ENCODE results near the gene ANKRD44. TPM values are rescaled to one million over a fixed set of nuclear protein-coding genes. Genes with fewer than 3 reads are reported as not detected.
A peak's percentile ranks its signal among the peaks of the same experiment; 100 is the strongest.
"Not testable (repeated sequence)": the region's sequence is repeated elsewhere in the genome, so short reads cannot be mapped to it uniquely, and the experiment has no call there.

Gene ANKRD44
- total RNA-seq, 1 donor: 80.2 TPM

GRCh38 chr2:197294260-197294659 lies 16.3 kb downstream of the ANKRD44 start:
- DNase-seq (ENCODE audit: low read depth in 2 of 3, low spot score in 2 of 3): no peak

GRCh38 chr2:197293252-197294007 lies 17.1 kb downstream of the ANKRD44 start:
- DNase-seq (ENCODE audit: low read depth in 2 of 3, low spot score in 2 of 3): peak in 1 of 3 donors; percentile 41

- DNase-seq (ENCODE audit: low read depth in 2 of 3, low spot score in 2 of 3): no peak
Measured at GRCh38 chr2:197292619-197293018, 18.0 kb downstream of the ANKRD44 start.

- not testable (repeated sequence) for DNase-seq (ENCODE audit: low read depth in 2 of 3, low spot score in 2 of 3)
Measured at GRCh38 chr2:197287596-197287932, 23.0 kb downstream of the ANKRD44 start.

- DNase-seq (ENCODE audit: low read depth in 2 of 3, low spot score in 2 of 3): peak in 1 of 3 donors; percentile 43
Measured at GRCh38 chr2:197286805-197287595, 23.6 kb downstream of the ANKRD44 start.

- DNase-seq (ENCODE audit: low read depth in 2 of 3, low spot score in 2 of 3): no peak
Measured at GRCh38 chr2:197285361-197285760, 25.2 kb downstream of the ANKRD44 start.

GRCh38 chr2:197284956-197285355 lies 25.6 kb downstream of the ANKRD44 start:
- no peak for DNase-seq (ENCODE audit: low read depth in 2 of 3, low spot score in 2 of 3)

- peak in 2 of 3 donors; percentile 53 to 77 for DNase-seq (ENCODE audit: low read depth in 2 of 3, low spot score in 2 of 3)
Measured at GRCh38 chr2:197281421-197281820, 29.2 kb downstream of the ANKRD44 start.

GRCh38 chr2:197280015-197280702 lies 30.4 kb downstream of the ANKRD44 start:
- DNase-seq (ENCODE audit: low read depth in 2 of 3, low spot score in 2 of 3): no peak

- DNase-seq (ENCODE audit: low read depth in 2 of 3, low spot score in 2 of 3): no peak
Measured at GRCh38 chr2:197278799-197279763, 31.5 kb downstream of the ANKRD44 start.

- no peak for DNase-seq (ENCODE audit: low read depth in 2 of 3, low spot score in 2 of 3)
Measured at GRCh38 chr2:197277794-197278193, 32.8 kb downstream of the ANKRD44 start.

- no peak for DNase-seq (ENCODE audit: low read depth in 2 of 3, low spot score in 2 of 3)
Measured at GRCh38 chr2:197276156-197276555, 34.4 kb downstream of the ANKRD44 start.

GRCh38 chr2:197274937-197275336 lies 35.6 kb downstream of the ANKRD44 start:
- DNase-seq (ENCODE audit: low read depth in 2 of 3, low spot score in 2 of 3): no peak

- no peak for DNase-seq (ENCODE audit: low read depth in 2 of 3, low spot score in 2 of 3)
Measured at GRCh38 chr2:197274349-197274748, 36.2 kb downstream of the ANKRD44 start.

- no peak for DNase-seq (ENCODE audit: low read depth in 2 of 3, low spot score in 2 of 3)
Measured at GRCh38 chr2:197273485-197273884, 37.1 kb downstream of the ANKRD44 start.

- no peak for DNase-seq (ENCODE audit: low read depth in 2 of 3, low spot score in 2 of 3)
Measured at GRCh38 chr2:197270601-197271000, 40.0 kb downstream of the ANKRD44 start.

- DNase-seq (ENCODE audit: low read depth in 2 of 3, low spot score in 2 of 3): no peak
Measured at GRCh38 chr2:197269815-197270214, 40.8 kb downstream of the ANKRD44 start.

- peak in 1 of 3 donors; percentile 27 for DNase-seq (ENCODE audit: low read depth in 2 of 3, low spot score in 2 of 3)
Measured at GRCh38 chr2:197268786-197269584, 41.6 kb downstream of the ANKRD44 start.

GRCh38 chr2:197266477-197266876 lies 44.1 kb downstream of the ANKRD44 start:
- no peak for DNase-seq (ENCODE audit: low read depth in 2 of 3, low spot score in 2 of 3)

All from hematopoietic multipotent progenitor cell (in vitro differentiated cells).